HL-60 (cell line): Measurements from ENCODE around the gene KY.

Experiments
- CTCF ChIP-seq: IDR thresholded peaks from one replicate; pipeline ENCODE4 v1.5.1; 2011; ENCODE audit warnings: low read length, control low read depth, inconsistent platforms; ENCODE audit not compliant: insufficient read depth
- GABPA ChIP-seq: IDR thresholded peaks from 2 replicates; pipeline ENCODE4 v1.6.1; 2012; ENCODE audit warnings: low read depth
- POLR2AphosphoS5 ChIP-seq: IDR thresholded peaks from 2 replicates; pipeline ENCODE4 v1.6.1; 2012; ENCODE audit warnings: low read depth
- REST ChIP-seq: IDR thresholded peaks from 2 replicates; pipeline ENCODE4 v1.6.1; 2012; ENCODE audit warnings: low read depth; ENCODE audit not compliant: insufficient replicate concordance
- SPI1 ChIP-seq: IDR thresholded peaks from 2 replicates; pipeline ENCODE4 v1.6.1; 2012; ENCODE audit warnings: low read depth, mild to moderate bottlenecking, borderline replicate concordance

- TF ChIP-seq CTCF (no peak), POLR2AphosphoS5 (no peak), GABPA (no peak), REST (no peak), SPI1 (no peak)
These were observed 37.8 kb downstream of the KY start for GRCh38 chr3:134613006-134613520.
